HCT116 (cell line): ENCODE measurements around the gene CALCOCO1.

Experiments
- CTCF ChIP-seq, 3 experiments: fragments of 200-600 bp in 1 of 3; sonication (generic) in 1 of 3; IDR thresholded peaks in 2 of 3; conservative IDR thresholded peaks in 1 of 3; 2 replicates each; pipeline ENCODE4 v1.5.1; 2012 to 2017; ENCODE audit warnings: low read depth in 2 of 3, low read length in 2 of 3, antibody characterized with exemption in 1 of 3, borderline replicate concordance in 1 of 3, control low read depth in 1 of 3, mild to moderate bottlenecking in 1 of 3, mixed read lengths in 1 of 3, mixed run types in 1 of 3, moderate library complexity in 1 of 3; ENCODE audit not compliant: insufficient read depth in 1 of 3
- EZH2 ChIP-seq: fragments of 200-600 bp; sonication (generic); IDR thresholded peaks from 2 replicates; pipeline ENCODE4 v1.6.1; 2017; ENCODE audit warnings: antibody characterized with exemption, mixed run types
- POLR2AphosphoS5 ChIP-seq: IDR thresholded peaks from 2 replicates; pipeline ENCODE4 v1.6.1; 2011; ENCODE audit warnings: mild to moderate bottlenecking, low read depth, low read length, moderate library complexity
- RAD21 ChIP-seq: IDR thresholded peaks from 2 replicates; pipeline ENCODE4 v1.6.1; 2012; ENCODE audit warnings: low read depth, mild to moderate bottlenecking
- SP1 ChIP-seq: IDR thresholded peaks from 2 replicates; pipeline ENCODE4 v1.6.1; 2012; ENCODE audit warnings: low read depth

GRCh38 chr12:53726946-53727309 lies 324 bp downstream of the CALCOCO1 start:
- TF ChIP-seq POLR2AphosphoS5 (no peak), EZH2 (no peak), RAD21 (no peak), CTCF (IDR thresholded peaks at IDR 0.05 in 2 of 3, conservative IDR thresholded peaks at IDR 0.05 in 1 of 3; ENCODE audit: borderline replicate concordance in 1 of 3, insufficient read depth in 1 of 3, low read depth in 2 of 3, low read length in 2 of 3) (no peak), SP1 (no peak)
